SK-N-MC (cell line): ENCODE measurements around the gene POC1A.

Experiments
- DNase-seq: peaks from one replicate; pipeline ENCODE4 v3.0.0-alpha.2; 2011; ENCODE audit warnings: low read depth, low spot score
- H3K27ac ChIP-seq: fragments of 200-600 bp; sonication (generic); 2 replicates; pipeline ENCODE4 v1.5.1; 2016; ENCODE audit warnings: mixed run types
- H3K36me3 ChIP-seq: fragments of 200-600 bp; sonication (generic); 2 replicates; pipeline ENCODE4 v1.6.1; 2017; ENCODE audit warnings: antibody characterized with exemption, low read length, mixed read lengths; ENCODE audit not compliant: insufficient read depth
- H3K4me3 ChIP-seq: fragments of 200-600 bp; sonication (generic); 2 replicates; pipeline ENCODE4 v1.5.1; 2016
- H3K9ac ChIP-seq: fragments of 200-600 bp; sonication (generic); 2 replicates; pipeline ENCODE4 v1.8.0; 2017; ENCODE audit warnings: mixed run types, mixed read lengths; ENCODE audit not compliant: insufficient read length
- H3K9me3 ChIP-seq: fragments of 200-600 bp; sonication (generic); 2 replicates; pipeline ENCODE4 v1.6.1; 2017; ENCODE audit warnings: low read depth, mild to moderate bottlenecking, antibody characterized with exemption, low read length, moderate library complexity, mixed read lengths
- EZH2 ChIP-seq: fragments of 200-600 bp; sonication (generic); IDR thresholded peaks from one replicate; pipeline ENCODE4 v1.6.1; 2017; ENCODE audit warnings: antibody characterized with exemption
- FOXP2 ChIP-seq: optimal IDR thresholded peaks from 2 replicates; pipeline ENCODE3; 2011; ENCODE audit warnings: mild to moderate bottlenecking, moderate library complexity; ENCODE audit not compliant: insufficient read depth; ENCODE audit errors: extremely low read length, control extremely low read depth
- POLR2AphosphoS5 ChIP-seq: IDR thresholded peaks from 2 replicates; pipeline ENCODE4 v1.6.1; 2012; ENCODE audit warnings: mild to moderate bottlenecking, low read depth, low read length, borderline replicate concordance

The POC1A gene

DNA sequence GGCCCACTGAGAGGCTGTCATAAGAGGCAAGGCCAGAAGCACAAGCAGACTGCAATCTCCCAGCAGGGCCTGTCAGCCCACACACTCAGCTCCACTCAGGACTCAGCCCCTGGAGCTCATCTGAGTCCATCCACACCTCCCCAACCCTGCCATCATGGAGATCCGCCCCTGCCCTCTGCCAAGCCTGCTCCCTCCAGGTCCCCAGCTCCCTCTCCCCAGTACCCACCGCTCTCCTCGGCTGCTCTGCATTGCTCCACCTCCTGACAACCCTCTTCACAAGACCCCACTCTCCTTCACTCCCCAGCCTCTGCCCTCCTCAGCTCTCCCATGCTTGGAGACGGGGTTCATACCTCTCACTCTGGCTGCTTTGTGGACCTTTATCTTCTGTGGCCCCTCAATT is 11.1 kb downstream of the POC1A start:
- no peak overlapping the region for H3K27ac ChIP-seq
- DNase-seq = no peak
- TF ChIP-seq FOXP2 (no peak), POLR2AphosphoS5 (no peak), EZH2 (no peak)
- H3K9me3 ChIP-seq = no peaks in the 10 kb centered on the region
- H3K9ac ChIP-seq = no peak overlapping the region
- H3K4me3 ChIP-seq = no peak overlapping the region
- no peaks in the 10 kb centered on the region; the same call in 1 of the 2 replicates for H3K36me3 ChIP-seq

DNA sequence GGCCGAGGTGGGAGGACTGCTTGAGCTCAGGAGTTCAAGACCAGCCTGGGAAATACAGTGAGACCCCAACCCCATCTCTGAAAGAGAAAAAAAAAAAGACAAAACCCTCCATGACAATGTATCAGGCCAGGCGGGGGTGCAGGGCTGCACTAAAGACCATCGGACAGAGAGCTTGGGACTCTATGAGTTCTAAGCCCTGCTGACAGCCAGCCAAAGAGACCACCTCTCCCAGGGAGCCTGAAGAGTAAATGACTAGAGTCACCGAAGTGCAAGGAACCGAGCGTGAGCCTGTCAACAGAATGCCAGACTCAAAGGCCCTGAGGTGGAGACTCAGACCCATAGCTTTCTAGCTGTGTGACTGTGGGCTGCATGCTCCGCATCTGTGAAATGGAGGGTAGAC is 12.5 kb downstream of the POC1A start:
- no peaks in the 10 kb centered on the region for H3K9me3 ChIP-seq
- no peak overlapping the region for H3K9ac ChIP-seq
- no peak for DNase-seq
- H3K4me3 ChIP-seq = no peak overlapping the region
- TF ChIP-seq EZH2 = no peak
- no peak for TF ChIP-seq FOXP2
- no peak for TF ChIP-seq POLR2AphosphoS5
- no peak overlapping the region for H3K27ac ChIP-seq
- no peaks in the 10 kb centered on the region; the same call in 1 of the 2 replicates for H3K36me3 ChIP-seq

DNA sequence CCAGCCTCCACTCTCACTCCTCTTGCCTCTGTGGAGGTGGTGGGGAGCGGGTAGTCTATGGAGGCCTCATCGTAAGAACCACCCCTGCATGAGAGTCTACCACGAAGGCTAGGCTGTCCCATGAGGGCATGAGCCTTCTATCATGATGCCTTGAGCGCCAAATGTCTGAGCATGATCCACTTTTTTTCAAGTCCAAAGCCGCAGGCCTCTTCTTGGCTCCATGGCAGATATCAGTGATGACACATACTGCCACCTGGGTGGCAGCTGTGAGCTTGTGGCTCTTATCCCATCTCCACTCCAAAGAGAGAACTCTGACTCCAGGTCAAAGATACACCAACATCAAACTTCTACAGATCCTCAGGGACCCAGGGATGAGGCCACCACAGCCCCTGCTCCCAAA is 13.5 kb downstream of the POC1A start:
- Histone ChIP-seq H3K27ac (no peak overlapping the region), H3K9me3 (no peaks in the 10 kb centered on the region), H3K4me3 (no peak overlapping the region), H3K9ac (no peak overlapping the region), H3K36me3 (no peaks in the 10 kb centered on the region; the same call in 1 of the 2 replicates)
- TF ChIP-seq EZH2 = no peak
- no peak for TF ChIP-seq FOXP2
- TF ChIP-seq POLR2AphosphoS5 = no peak
- DNase-seq = no peak

DNA sequence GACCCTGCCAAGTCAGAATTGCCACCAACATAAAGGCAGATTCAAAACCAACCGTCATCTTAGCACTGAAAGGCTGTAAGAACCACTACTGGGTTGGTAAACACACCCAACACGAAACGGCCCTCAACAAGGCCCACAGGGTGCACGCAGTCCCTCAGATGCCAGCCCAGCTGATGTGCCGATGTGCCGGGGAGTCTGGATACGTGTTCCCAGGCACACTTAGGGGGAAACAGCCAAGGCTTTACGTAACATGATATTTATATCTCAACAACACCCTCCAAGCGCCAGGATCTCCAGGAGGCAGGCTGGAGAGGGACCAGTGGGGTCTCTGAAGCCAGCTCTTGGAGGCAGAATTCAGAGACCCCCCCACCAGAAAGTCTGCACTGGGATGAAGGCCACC is 14.2 kb downstream of the POC1A start:
- H3K4me3 ChIP-seq = no peak overlapping the region
- no peak for DNase-seq
- no peak overlapping the region for H3K27ac ChIP-seq
- H3K9me3 ChIP-seq = no peaks in the 10 kb centered on the region
- no peak overlapping the region for H3K9ac ChIP-seq
- no peaks in the 10 kb centered on the region; the same call in 1 of the 2 replicates for H3K36me3 ChIP-seq
- no peak for TF ChIP-seq POLR2AphosphoS5
- no peak for TF ChIP-seq EZH2
- TF ChIP-seq FOXP2 = no peak

DNA sequence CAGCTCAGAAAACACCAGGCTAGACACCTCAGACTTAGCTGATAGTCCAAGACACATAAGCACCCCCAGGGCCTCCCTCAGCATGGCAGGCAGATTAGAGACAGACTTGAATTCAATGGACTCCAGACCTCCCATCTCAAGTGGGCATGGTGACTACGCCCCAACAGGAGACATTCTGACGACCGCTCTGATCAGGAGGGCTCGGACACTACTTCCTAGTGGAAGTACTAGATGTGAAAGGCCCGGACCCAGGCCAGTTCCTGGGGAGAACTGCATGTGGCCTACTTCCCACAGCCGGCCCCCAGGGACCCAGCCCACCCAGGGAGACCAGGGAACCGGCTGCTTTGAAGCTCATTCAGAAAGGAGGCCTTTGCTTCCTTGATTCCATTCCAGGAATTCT is 16.9 kb downstream of the POC1A start:
- no peak for TF ChIP-seq POLR2AphosphoS5
- TF ChIP-seq FOXP2 = no peak
- no peak for TF ChIP-seq EZH2

DNA sequence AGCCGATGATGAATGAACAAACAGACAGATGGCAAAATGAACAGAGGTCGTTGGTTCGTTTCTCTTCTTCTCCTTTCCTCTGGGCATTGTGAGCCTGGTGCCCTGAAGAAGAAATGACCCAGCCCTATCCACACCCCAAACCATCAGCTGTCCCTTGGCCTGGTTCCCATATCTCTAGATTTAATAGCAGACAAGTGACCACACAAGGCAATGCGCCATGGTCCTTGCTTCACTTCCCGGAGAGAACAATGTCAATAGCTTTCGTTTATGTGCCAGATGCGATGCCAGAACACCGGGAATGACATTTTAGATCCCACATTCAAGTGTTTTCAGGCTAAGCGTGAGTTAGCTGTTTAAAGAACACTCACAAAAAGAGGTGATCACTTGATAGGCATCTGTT is 17.7 kb downstream of the POC1A start:
- Histone ChIP-seq H3K9ac (no peak overlapping the region), H3K27ac (no peak overlapping the region), H3K36me3 (no peaks in the 10 kb centered on the region)

More for the DNA sequence above, 16.9 kb downstream of the POC1A start:
- no peak for DNase-seq
- no peak overlapping the region for H3K9ac ChIP-seq
- no peaks in the 10 kb centered on the region for H3K9me3 ChIP-seq
- H3K36me3 ChIP-seq = no peaks in the 10 kb centered on the region
- no peak overlapping the region for H3K27ac ChIP-seq
- H3K4me3 ChIP-seq = no peak overlapping the region

DNA sequence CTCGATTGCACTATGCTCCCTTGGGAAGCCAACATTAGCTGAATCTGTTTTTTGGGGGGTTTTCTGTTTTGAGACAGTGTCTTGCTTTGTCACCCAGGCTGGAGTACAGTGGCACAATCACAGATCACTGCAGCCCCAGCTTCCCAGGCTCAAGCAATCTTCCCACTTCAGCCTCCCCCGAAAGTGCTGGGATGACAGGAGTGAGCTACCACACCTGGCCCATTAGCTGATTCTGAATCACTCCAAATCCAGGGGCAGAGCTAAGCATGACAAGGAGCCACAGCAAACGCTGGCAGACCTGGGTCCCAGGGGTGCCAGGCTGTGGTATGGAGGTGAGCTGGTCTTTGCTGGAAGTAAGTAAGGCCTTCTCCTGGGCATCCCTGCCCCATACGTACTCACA is 18.9 kb downstream of the POC1A start:
- TF ChIP-seq POLR2AphosphoS5 (no peak), EZH2 (no peak), FOXP2 (no peak)
- Histone ChIP-seq H3K36me3 (no peaks in the 10 kb centered on the region), H3K9ac (no peak overlapping the region), H3K9me3 (no peaks in the 10 kb centered on the region), H3K4me3 (no peak overlapping the region), H3K27ac (no peak overlapping the region)
- no peak for DNase-seq

More for the DNA sequence above, 17.7 kb downstream of the POC1A start:
- Histone ChIP-seq H3K4me3 (no peak overlapping the region), H3K9me3 (no peaks in the 10 kb centered on the region)
- no peak for DNase-seq
- TF ChIP-seq POLR2AphosphoS5 (no peak), EZH2 (no peak), FOXP2 (no peak)

DNA sequence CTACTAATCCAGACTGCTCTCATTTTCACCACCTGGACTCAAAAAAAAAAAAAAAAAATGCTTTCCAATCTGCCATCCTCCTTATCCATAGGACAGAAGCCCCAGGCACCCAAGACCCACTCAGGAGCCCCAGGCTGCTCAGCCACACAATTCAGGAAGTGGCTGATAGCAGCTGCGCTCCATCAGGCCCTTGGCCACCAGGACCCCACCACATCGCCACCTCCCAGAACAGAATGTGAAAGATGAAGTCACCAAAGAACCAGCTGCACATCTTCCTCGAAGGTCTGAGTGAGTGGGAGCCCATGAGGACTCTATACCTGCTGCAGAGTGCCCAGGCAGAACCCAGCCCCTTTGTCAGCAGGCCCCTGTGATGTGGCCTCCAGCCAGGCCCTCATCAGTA is 19.5 kb downstream of the POC1A start:
- Histone ChIP-seq H3K4me3 (no peak overlapping the region), H3K9ac (no peak overlapping the region), H3K27ac (no peak overlapping the region), H3K36me3 (no peaks in the 10 kb centered on the region), H3K9me3 (no peaks in the 10 kb centered on the region)
- no peak for DNase-seq
- TF ChIP-seq POLR2AphosphoS5 (no peak), FOXP2 (no peak), EZH2 (no peak)

DNA sequence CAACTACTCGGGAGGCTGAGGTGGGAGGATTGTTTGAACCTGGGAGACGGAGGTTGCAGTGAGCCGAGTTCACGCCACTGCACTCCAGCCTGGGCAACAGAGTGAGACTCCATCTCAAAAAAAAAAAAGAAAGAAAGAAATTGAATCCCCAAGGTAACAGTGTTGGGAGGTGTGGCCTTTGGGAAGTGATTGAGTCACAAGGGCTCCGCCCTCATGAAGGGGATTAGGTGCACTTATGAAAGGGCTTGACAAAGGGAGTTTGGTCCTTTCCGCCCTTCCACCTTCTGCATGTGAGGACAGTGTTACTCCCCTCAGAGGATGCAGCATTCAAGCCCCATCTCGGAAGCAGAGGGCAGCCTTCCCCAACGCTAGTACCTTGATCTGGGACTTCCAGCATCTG is 21.3 kb downstream of the POC1A start:
- no peak for TF ChIP-seq FOXP2
- no peak for TF ChIP-seq EZH2
- TF ChIP-seq POLR2AphosphoS5 = no peak
- no peaks in the 10 kb centered on the region for H3K36me3 ChIP-seq
- no peak overlapping the region for H3K27ac ChIP-seq
- no peak for DNase-seq
- H3K9ac ChIP-seq = no peak overlapping the region
- H3K9me3 ChIP-seq = no peaks in the 10 kb centered on the region
- H3K4me3 ChIP-seq = no peak overlapping the region

DNA sequence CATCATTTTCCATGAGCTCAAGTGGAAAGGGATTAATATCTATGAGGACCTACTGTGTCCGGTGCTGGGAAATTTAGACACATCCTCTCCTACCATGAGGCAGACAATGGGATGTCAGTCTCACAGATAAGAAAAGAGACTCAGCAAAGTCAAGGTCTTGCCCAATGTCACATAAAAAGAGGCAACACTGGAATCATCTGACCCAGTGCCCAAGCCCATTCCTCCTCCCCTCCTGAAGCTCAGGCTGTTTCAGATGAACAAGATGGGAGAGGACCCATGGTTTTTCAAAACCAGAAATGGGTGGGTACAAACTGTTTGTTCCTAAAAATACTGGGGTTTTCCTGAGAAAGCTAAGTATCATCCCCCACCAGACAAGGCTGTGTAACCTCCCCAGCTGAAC is 22.2 kb downstream of the POC1A start:
- no peak for DNase-seq

More for the DNA sequence above, 22.2 kb downstream of the POC1A start:
- Histone ChIP-seq H3K9ac (no peak overlapping the region), H3K9me3 (no peaks in the 10 kb centered on the region), H3K36me3 (no peaks in the 10 kb centered on the region), H3K4me3 (no peak overlapping the region), H3K27ac (no peak overlapping the region)
- TF ChIP-seq FOXP2 (no peak), POLR2AphosphoS5 (no peak), EZH2 (no peak)
